H9 (cell line): ENCODE measurements around the gene NUDT15. TPM values are rescaled to one million over a fixed set of nuclear protein-coding genes. Genes with fewer than 3 reads are reported as not detected.

Experiments used
- DNase-seq: peaks from one replicate; pipeline ENCODE4 v3.0.0-alpha.2; 2017
- H2AFZ ChIP-seq: one replicate; pipeline ENCODE4 v1.6.1; 2013; ENCODE audit warnings: mild to moderate bottlenecking, low read length, control low read depth, moderate library complexity
- H2AK5ac ChIP-seq: 2 replicates; pipeline ENCODE4 v1.6.1; 2013; ENCODE audit warnings: low read length, control low read depth, mixed read lengths; ENCODE audit not compliant: insufficient read length
- H2BK120ac ChIP-seq: one replicate; pipeline ENCODE4 v1.6.1; 2013; ENCODE audit warnings: low read depth, mild to moderate bottlenecking, low read length, control low read depth, inconsistent platforms; ENCODE audit not compliant: poor library complexity, severe bottlenecking
- H2BK12ac ChIP-seq: 2 replicates; pipeline ENCODE4 v1.6.1; 2013; ENCODE audit warnings: low read length, control low read depth, mixed read lengths, low read depth; ENCODE audit not compliant: insufficient read length
- H2BK15ac ChIP-seq: 2 replicates; pipeline ENCODE4 v1.6.1; 2013; ENCODE audit warnings: low read depth, low read length, control low read depth
- H2BK20ac ChIP-seq: one replicate; pipeline ENCODE4 v1.6.1; 2013; ENCODE audit warnings: low read depth, mild to moderate bottlenecking, low read length, control low read depth, inconsistent platforms; ENCODE audit not compliant: poor library complexity, severe bottlenecking
- H2BK5ac ChIP-seq: 2 replicates; pipeline ENCODE4 v1.6.1; 2013; ENCODE audit warnings: low read length, control low read depth, mixed read lengths; ENCODE audit not compliant: insufficient read length
- H3K14ac ChIP-seq: 2 replicates; pipeline ENCODE4 v1.6.1; 2013; ENCODE audit warnings: low read length, control low read depth; ENCODE audit not compliant: insufficient read depth
- H3K18ac ChIP-seq: 2 replicates; pipeline ENCODE4 v1.6.1; 2013; ENCODE audit warnings: low read depth, mild to moderate bottlenecking, mixed read lengths, low read length, control low read depth; ENCODE audit not compliant: insufficient read length
- H3K23ac ChIP-seq: 2 replicates; pipeline ENCODE4 v1.6.1; 2013; ENCODE audit warnings: low read length, control low read depth, mixed read lengths, low read depth; ENCODE audit not compliant: insufficient read length
- H3K23me2 ChIP-seq: 2 replicates; pipeline ENCODE4 v1.6.1; 2013; ENCODE audit warnings: low read depth, mild to moderate bottlenecking, mixed read lengths, low read length, control low read depth; ENCODE audit not compliant: insufficient read length, poor library complexity, severe bottlenecking
- H3K27ac ChIP-seq: 2 replicates; pipeline ENCODE4 v1.5.1; 2013; ENCODE audit warnings: low read length, control low read depth, mixed read lengths, low read depth; ENCODE audit not compliant: insufficient read length
- H3K27me3 ChIP-seq: 2 replicates; pipeline ENCODE4 v1.6.1; 2013; ENCODE audit warnings: low read length, control low read depth, inconsistent platforms; ENCODE audit not compliant: insufficient read depth
- H3K4ac ChIP-seq: 2 replicates; pipeline ENCODE4 v1.6.1; 2013; ENCODE audit warnings: low read depth, mild to moderate bottlenecking, control low read depth, inconsistent platforms, low read length, moderate library complexity
- H3K4me1 ChIP-seq: 2 replicates; pipeline ENCODE4 v1.6.1; 2013; ENCODE audit warnings: low read length, control low read depth, inconsistent platforms; ENCODE audit not compliant: insufficient read depth
- H3K4me2 ChIP-seq: 2 replicates; pipeline ENCODE4 v1.6.1; 2013; ENCODE audit warnings: low read length, control low read depth, mixed read lengths; ENCODE audit not compliant: insufficient read length, insufficient read depth
- H3K56ac ChIP-seq: 2 replicates; pipeline ENCODE4 v1.6.1; 2013; ENCODE audit warnings: low read depth, mild to moderate bottlenecking, mixed read lengths, low read length, control low read depth; ENCODE audit not compliant: insufficient read length
- H3K79me1 ChIP-seq: 2 replicates; pipeline ENCODE4 v1.6.1; 2013; ENCODE audit warnings: low read depth, mild to moderate bottlenecking, moderate library complexity, low read length, control low read depth, inconsistent platforms; ENCODE audit not compliant: insufficient read depth, poor library complexity, severe bottlenecking
- H3K79me2 ChIP-seq: 2 replicates; pipeline ENCODE4 v1.6.1; 2013; ENCODE audit warnings: low read length, control low read depth, inconsistent platforms; ENCODE audit not compliant: insufficient read depth
- H3K9ac ChIP-seq: 2 replicates; pipeline ENCODE4 v1.6.1; 2013; ENCODE audit warnings: low read length, control low read depth, mixed read lengths; ENCODE audit not compliant: insufficient read length; ENCODE audit errors: extremely low read depth
- H3K9me3 ChIP-seq: one replicate; pipeline ENCODE4 v1.6.1; 2013; ENCODE audit warnings: low read depth, low read length, inconsistent platforms; ENCODE audit not compliant: control insufficient read depth
- H3T11ph ChIP-seq: one replicate; pipeline ENCODE4 v1.6.1; 2013; ENCODE audit warnings: mild to moderate bottlenecking, low read length, control low read depth, inconsistent platforms
- H4K20me1 ChIP-seq: one replicate; pipeline ENCODE4 v1.6.1; 2013; ENCODE audit not compliant: control insufficient read depth, insufficient read length, insufficient read depth
- H4K5ac ChIP-seq: 2 replicates; pipeline ENCODE4 v1.6.1; 2013; ENCODE audit warnings: low read depth, mild to moderate bottlenecking, mixed read lengths, low read length, control low read depth; ENCODE audit not compliant: insufficient read length
- H4K8ac ChIP-seq: replicated peaks from 2 replicates; pipeline ENCODE4 v1.6.1; 2013; ENCODE audit warnings: low read length, control low read depth, mixed read lengths, low read depth; ENCODE audit not compliant: insufficient read length
- H4K91ac ChIP-seq: 2 replicates; pipeline ENCODE4 v1.6.1; 2013; ENCODE audit warnings: low read depth, mild to moderate bottlenecking, moderate library complexity, mixed read lengths, low read length, control low read depth; ENCODE audit not compliant: insufficient read length
- H3K27ac Mint-ChIP-seq, 3 experiments: 2 replicates in 2 of 3; 3 replicates in 1 of 3; pipeline ENCODE4 v1.8.0; 2020 to 2021; ENCODE audit warnings: mixed read lengths in 3 of 3, mild to moderate bottlenecking in 1 of 3, moderate library complexity in 1 of 3
- H3K27me3 Mint-ChIP-seq: 2 replicates; pipeline ENCODE4 v1.8.0; 2021; ENCODE audit warnings: low read depth, mild to moderate bottlenecking, moderate library complexity, mixed read lengths
- H3K36me3 Mint-ChIP-seq, 3 experiments: 2 replicates in 2 of 3; 3 replicates in 1 of 3; pipeline ENCODE4 v1.8.0; 2020 to 2021; ENCODE audit warnings: low read depth in 3 of 3, mixed read lengths in 3 of 3; ENCODE audit not compliant: insufficient read depth in 1 of 3
- H3K4me1 Mint-ChIP-seq, 2 experiments: 2 replicates each; pipeline ENCODE4 v1.8.0; 2020; ENCODE audit warnings: mixed read lengths in 2 of 2
- H3K4me3 Mint-ChIP-seq, 2 experiments: 2 replicates in 1 of 2; 3 replicates in 1 of 2; pipeline ENCODE4 v1.8.0; 2020 to 2021; ENCODE audit warnings: mild to moderate bottlenecking in 2 of 2, mixed read lengths in 2 of 2, moderate library complexity in 1 of 2
- H3K9me3 Mint-ChIP-seq, 2 experiments: 2 replicates in 1 of 2; 3 replicates in 1 of 2; pipeline ENCODE4 v1.8.0; 2020; ENCODE audit warnings: mild to moderate bottlenecking in 2 of 2, mixed read lengths in 2 of 2, moderate library complexity in 1 of 2
- CTCF ChIP-seq: fragments of 200-600 bp; sonication (generic); conservative IDR thresholded peaks from 3 replicates; pipeline ENCODE4 v1.8.0; 2021; ENCODE audit warnings: antibody characterized with exemption, mild to moderate bottlenecking
- WGBS: extraction: QIAGEN DNeasy Blood & Tissue Kit; methylation state at CpG from one replicate; pipeline ENCODE4 v1.1.7; 2013; ENCODE audit warnings: missing lambda C conversion rate, low lambda C conversion rate, mixed read lengths; ENCODE audit not compliant: insufficient read length; ENCODE audit errors: extremely low coverage; 5-methylcytosine and 5-hydroxymethylcytosine counted together
- total RNA-seq: library from RNA; stranded (reverse); gene quantifications from 2 replicates; pipeline ENCODE4 v1.2.1, GENCODE V29; 2021

The NUDT15 gene
- total RNA-seq, 1 experiment from 2014 or later = 50.5 TPM

GRCh38 chr13:48074006-48074405 lies 36.5 kb downstream of the NUDT15 start:
- Histone ChIP-seq H2BK15ac (no peak overlapping the region), H2AK5ac (no peak overlapping the region), H3K56ac (no peak overlapping the region), H2BK120ac (no peak overlapping the region), H3K4ac (no peak overlapping the region), H4K5ac (no peak overlapping the region), H3T11ph (no peak overlapping the region), H2AFZ (no peak overlapping the region), H3K9me3 (peaks cover 49% of the 10 kb centered on the region), H2BK5ac (no peak overlapping the region), H3K79me1 (no peaks in the 10 kb centered on the region), H3K9ac (no peak overlapping the region), H3K14ac (no peak overlapping the region), H4K20me1 (no peaks in the 10 kb centered on the region), H3K4me1 (no peaks in the 10 kb centered on the region), H3K4me2 (no peak overlapping the region), H4K8ac (no peak overlapping the region), H3K18ac (no peak overlapping the region), H3K79me2 (no peaks in the 10 kb centered on the region), H3K27me3 (no peaks in the 10 kb centered on the region), H2BK12ac (no peak overlapping the region), H3K27ac (no peak overlapping the region), H3K23me2 (no peaks in the 10 kb centered on the region), H2BK20ac (no peak overlapping the region), H4K91ac (no peak overlapping the region), H3K23ac (no peak overlapping the region)
- Mint-ChIP-seq H3K27ac (no peak overlapping the region), H3K4me1 (no peaks in the 10 kb centered on the region), H3K27me3 (no peaks in the 10 kb centered on the region), H3K4me3 (no peak overlapping the region), H3K36me3 (peaks cover 89 to 98% (median 95%) of the 10 kb centered on the region in 3 experiments), H3K9me3 (peaks cover 44 to 53% of the 10 kb centered on the region in 2 experiments)
- no CpG with 5 or more reads among the region's 2 CpGs for WGBS
- DNase-seq = no peak
- no peak for TF ChIP-seq CTCF
